Glutamatergic neuron (in vitro differentiated cells): ENCODE results near the gene GET4. TPM values are rescaled to one million over a fixed set of nuclear protein-coding genes. Genes with fewer than 3 reads are reported as not detected.
"Not testable (repeated sequence)": the region's sequence is repeated elsewhere in the genome, so short reads cannot be mapped to it uniquely, and the experiment has no call there.

Experiments used
- DNase-seq: peaks from one replicate; pipeline ENCODE4 v3.0.0; 2022
- H3K27ac Mint-ChIP-seq: one replicate; pipeline ENCODE4 v1.8.0; 2020; ENCODE audit warnings: mild to moderate bottlenecking, mixed read lengths, inconsistent platforms; ENCODE audit not compliant: unreplicated experiment
- H3K27me3 Mint-ChIP-seq: one replicate; pipeline ENCODE4 v1.8.0; 2020; ENCODE audit warnings: mild to moderate bottlenecking, moderate library complexity, mixed read lengths, inconsistent platforms; ENCODE audit not compliant: unreplicated experiment
- H3K36me3 Mint-ChIP-seq: one replicate; pipeline ENCODE4 v1.8.0; 2020; ENCODE audit warnings: mild to moderate bottlenecking, mixed read lengths, inconsistent platforms; ENCODE audit not compliant: unreplicated experiment
- H3K4me1 Mint-ChIP-seq: one replicate; pipeline ENCODE4 v1.8.0; 2020; ENCODE audit warnings: mild to moderate bottlenecking, low read depth, mixed read lengths, inconsistent platforms; ENCODE audit not compliant: unreplicated experiment
- H3K4me3 Mint-ChIP-seq: one replicate; pipeline ENCODE4 v1.8.0; 2020; ENCODE audit warnings: mild to moderate bottlenecking, mixed read lengths, inconsistent platforms; ENCODE audit not compliant: unreplicated experiment
- H3K9me3 Mint-ChIP-seq: one replicate; pipeline ENCODE4 v1.8.0; 2020; ENCODE audit warnings: mild to moderate bottlenecking, moderate library complexity, mixed read lengths, inconsistent platforms; ENCODE audit not compliant: unreplicated experiment
- CTCF ChIP-seq: fragments of 200-600 bp; sonication (generic); IDR thresholded peaks from one replicate; pipeline ENCODE4 v1.5.0; 2021; ENCODE audit not compliant: partially characterized antibody, unreplicated experiment
- total RNA-seq: library from RNA; stranded (reverse); fragmentation: NEBNext Ultra II Directional; extraction: Animal tissue kit (Norgen Biotek cat#: 25700); gene quantifications from one replicate; pipeline ENCODE4 v1.2.1, GENCODE V29; 2021; ENCODE audit not compliant: unreplicated experiment

Gene GET4
- total RNA-seq, 1 donor from 2014 or later: 70.2 TPM

- Mint-ChIP-seq H3K4me1 (peaks cover 19% of the 10 kb centered on the region), H3K27ac (no peak overlapping the region), H3K36me3 (peaks cover 4% of the 10 kb centered on the region), H3K27me3 (peaks cover 20% of the 10 kb centered on the region), H3K4me3 (no peak overlapping the region), H3K9me3 (peaks cover 18% of the 10 kb centered on the region)
- DNase-seq: no peak
- TF ChIP-seq CTCF: no peak
Observed at GRCh38 chr7:868189-868486, 8.2 kb upstream of the GET4 start.

GRCh38 chr7:869348-869747, 7.0 kb upstream of the GET4 start:
- peaks cover 19% of the 10 kb centered on the region for H3K9me3 Mint-ChIP-seq
- no peak for DNase-seq
- peaks cover 27% of the 10 kb centered on the region for H3K4me1 Mint-ChIP-seq
- no peak overlapping the region for H3K4me3 Mint-ChIP-seq
- H3K27me3 Mint-ChIP-seq: peaks cover 18% of the 10 kb centered on the region
- TF ChIP-seq CTCF: no peak
- H3K36me3 Mint-ChIP-seq: peaks cover 9% of the 10 kb centered on the region
- peak overlapping the region; percentile 33 for H3K27ac Mint-ChIP-seq

- no peak overlapping the region for H3K4me3 Mint-ChIP-seq
- H3K27ac Mint-ChIP-seq: peak overlapping the region; percentile 70
- peaks cover 12% of the 10 kb centered on the region for H3K9me3 Mint-ChIP-seq
- TF ChIP-seq CTCF: no peak
- H3K4me1 Mint-ChIP-seq: peaks cover 21% of the 10 kb centered on the region
- H3K27me3 Mint-ChIP-seq: peaks cover 20% of the 10 kb centered on the region
- DNase-seq: no peak
- peaks cover 5% of the 10 kb centered on the region for H3K36me3 Mint-ChIP-seq
Observed at GRCh38 chr7:871900-872537, 4.3 kb upstream of the GET4 start.

GRCh38 chr7:872685-873084, 3.7 kb upstream of the GET4 start:
- peak overlapping the region; percentile 30 for H3K4me3 Mint-ChIP-seq
- peak overlapping the region; percentile 70 for H3K27ac Mint-ChIP-seq
- not testable (repeated sequence) for DNase-seq, H3K9me3 Mint-ChIP-seq, H3K36me3 Mint-ChIP-seq
- H3K4me1 Mint-ChIP-seq: peaks cover 18% of the 10 kb centered on the region
- H3K27me3 Mint-ChIP-seq: peaks cover 16% of the 10 kb centered on the region

- H3K27ac Mint-ChIP-seq: peak overlapping the region; percentile 91
- peak; percentile 74 for TF ChIP-seq CTCF
- peaks cover 5% of the 10 kb centered on the region for H3K36me3 Mint-ChIP-seq
- H3K27me3 Mint-ChIP-seq: peaks cover 18% of the 10 kb centered on the region
- H3K9me3 Mint-ChIP-seq: peaks cover 12% of the 10 kb centered on the region
- H3K4me3 Mint-ChIP-seq: peak overlapping the region; percentile 30
- peak; percentile 85 for DNase-seq
- H3K4me1 Mint-ChIP-seq: peaks cover 22% of the 10 kb centered on the region
Observed at GRCh38 chr7:873367-874002, 2.9 kb upstream of the GET4 start.
